Smooth muscle cell (in vitro differentiated cells): ENCODE data around the gene MARCHF10. TPM values are rescaled to one million over a fixed set of nuclear protein-coding genes. Genes with fewer than 3 reads are reported as not detected.
"Not testable (repeated sequence)": the region's sequence is repeated elsewhere in the genome, so short reads cannot be mapped to it uniquely, and the experiment has no call there.

ENCODE experiments used
- DNase-seq: peaks from one replicate; lab custom pipeline; 2025; ENCODE audit not compliant: unreplicated experiment; lab: John Stamatoyannopoulos, UW
- H2AFZ ChIP-seq: fragments of 200-600 bp; sonication (generic); 2 replicates; pipeline ENCODE4 v1.6.0; 2016; ENCODE audit warnings: antibody characterized with exemption, low read depth, mild to moderate bottlenecking
- H3F3A ChIP-seq: fragments of 200-600 bp; sonication (generic); 2 replicates; pipeline ENCODE4 v1.6.0; 2017; ENCODE audit warnings: antibody characterized with exemption, low read depth
- H3K27ac ChIP-seq: fragments of 200-600 bp; sonication (generic); 2 replicates; pipeline ENCODE4 v1.5.1; 2016; ENCODE audit warnings: low read depth, mild to moderate bottlenecking
- H3K27me3 ChIP-seq: fragments of 200-600 bp; sonication (generic); 2 replicates; pipeline ENCODE4 v1.6.1; 2016; ENCODE audit warnings: low read depth, mild to moderate bottlenecking
- H3K36me3 ChIP-seq: fragments of 200-600 bp; sonication (generic); 2 replicates; pipeline ENCODE4 v1.5.1; 2016; ENCODE audit warnings: low read depth
- H3K4me1 ChIP-seq: fragments of 200-600 bp; sonication (generic); 2 replicates; pipeline ENCODE4 v1.5.1; 2016; ENCODE audit warnings: low read depth
- H3K4me2 ChIP-seq: fragments of 200-600 bp; sonication (generic); 2 replicates; pipeline ENCODE4 v1.6.0; 2016; ENCODE audit warnings: mild to moderate bottlenecking
- H3K4me3 ChIP-seq: fragments of 200-600 bp; sonication (generic); 2 replicates; pipeline ENCODE4 v1.5.1; 2016; ENCODE audit warnings: mild to moderate bottlenecking
- H3K79me2 ChIP-seq: fragments of 200-600 bp; sonication (generic); 2 replicates; pipeline ENCODE4 v1.6.0; 2016; ENCODE audit warnings: low read depth, mild to moderate bottlenecking
- H3K9ac ChIP-seq: fragments of 200-600 bp; sonication (generic); 2 replicates; pipeline ENCODE4 v1.6.0; 2016; ENCODE audit warnings: low read depth
- H3K9me3 ChIP-seq: fragments of 200-600 bp; sonication (generic); replicated peaks from 2 replicates; pipeline ENCODE4 v1.5.1; 2016; ENCODE audit warnings: low read depth
- H4K20me1 ChIP-seq: fragments of 200-600 bp; sonication (generic); 2 replicates; pipeline ENCODE4 v1.6.0; 2016; ENCODE audit warnings: low read depth
- CTCF ChIP-seq: fragments of 200-600 bp; sonication (generic); IDR thresholded peaks from 2 replicates; pipeline ENCODE4 v1.5.1; 2017; ENCODE audit warnings: borderline replicate concordance, mild to moderate bottlenecking, antibody characterized with exemption; ENCODE audit not compliant: insufficient read depth, poor library complexity, severe bottlenecking
- WGBS: methylation state at CpG from one replicate; pipeline ENCODE4 v1.1.7; 2016; ENCODE audit warnings: low lambda C conversion rate; 5-methylcytosine and 5-hydroxymethylcytosine counted together
- polyA plus RNA-seq: library from polyadenylated mRNA; unstranded; fragments of >200 nt; fragmentation: Nextera tagmentation; extraction: Ambion mirVana; gene quantifications from 2 replicates; pipeline ENCODE4 v1.2.1, GENCODE V29; 2016
- total RNA-seq: library from RNA; depleted of rRNA; stranded (reverse); fragments of >200 nt; gene quantifications from 2 replicates; pipeline ENCODE4 v1.2.3, GENCODE V29; 2014

MARCHF10 gene
- total and polyA plus RNA-seq, 2 experiments from 2014 or later, result not detected

GRCh38 chr17:62847426-62847825 lies 39.3 kb upstream of the MARCHF10 start:
- no peaks in the 10 kb centered on the region for H3K27me3 ChIP-seq
- H3K4me3 ChIP-seq, result no peak overlapping the region
- no peak overlapping the region for H3K27ac ChIP-seq
- no peak overlapping the region for H2AFZ ChIP-seq
- 81% methylated on average over 9 of the region's 9 CpGs for WGBS
- no peak for DNase-seq
- no peaks in the 10 kb centered on the region for H3F3A ChIP-seq
- TF ChIP-seq CTCF, result no peak
- no peaks in the 10 kb centered on the region for H4K20me1 ChIP-seq
- no peak overlapping the region for H3K4me2 ChIP-seq
- no peaks in the 10 kb centered on the region for H3K9me3 ChIP-seq
- H3K4me1 ChIP-seq, result no peaks in the 10 kb centered on the region
- no peak overlapping the region for H3K9ac ChIP-seq
- H3K36me3 ChIP-seq, result no peaks in the 10 kb centered on the region
- no peaks in the 10 kb centered on the region for H3K79me2 ChIP-seq

GRCh38 chr17:62840871-62841270 lies 32.8 kb upstream of the MARCHF10 start:
- no peaks in the 10 kb centered on the region for H3K27me3 ChIP-seq
- H4K20me1 ChIP-seq, result no peaks in the 10 kb centered on the region
- no peak for TF ChIP-seq CTCF
- no peak overlapping the region for H3K4me2 ChIP-seq
- no peaks in the 10 kb centered on the region for H3K4me1 ChIP-seq
- no peaks in the 10 kb centered on the region for H3K79me2 ChIP-seq
- H3K9me3 ChIP-seq, result no peaks in the 10 kb centered on the region
- no peaks in the 10 kb centered on the region for H3F3A ChIP-seq
- H3K36me3 ChIP-seq, result no peaks in the 10 kb centered on the region
- WGBS, result 94% methylated on average over 4 of the region's 4 CpGs
- H2AFZ ChIP-seq, result no peak overlapping the region
- H3K4me3 ChIP-seq, result no peak overlapping the region
- H3K9ac ChIP-seq, result no peak overlapping the region
- no peak overlapping the region for H3K27ac ChIP-seq
- no peak for DNase-seq

- H3K9ac ChIP-seq, H3F3A ChIP-seq, H3K79me2 ChIP-seq, H3K27ac ChIP-seq, H3K4me1 ChIP-seq, H3K36me3 ChIP-seq, H3K4me2 ChIP-seq, H2AFZ ChIP-seq, H3K9me3 ChIP-seq, H3K27me3 ChIP-seq, H3K4me3 ChIP-seq, H4K20me1 ChIP-seq, DNase-seq: not testable (repeated sequence)
- 97% methylated on average over 4 of the region's 4 CpGs for WGBS
These were observed 25.7 kb upstream of the MARCHF10 start for GRCh38 chr17:62833816-62834215.

- Histone ChIP-seq H3K4me3 (no peak overlapping the region), H3K36me3 (no peaks in the 10 kb centered on the region), H2AFZ (no peak overlapping the region), H3K27ac (no peak overlapping the region), H3F3A (no peaks in the 10 kb centered on the region), H3K27me3 (no peaks in the 10 kb centered on the region), H3K9me3 (no peaks in the 10 kb centered on the region), H3K9ac (no peak overlapping the region), H3K4me2 (no peak overlapping the region), H4K20me1 (no peaks in the 10 kb centered on the region), H3K4me1 (peaks cover 5% of the 10 kb centered on the region), H3K79me2 (no peaks in the 10 kb centered on the region)
- WGBS, result 100% methylated on average over 1 of the region's 1 CpG
- no peak for TF ChIP-seq CTCF
- no peak for DNase-seq
These were observed 24.3 kb upstream of the MARCHF10 start for GRCh38 chr17:62832405-62832804.

GRCh38 chr17:62831066-62831465 lies 23.0 kb upstream of the MARCHF10 start:
- 91% methylated on average over 6 of the region's 6 CpGs for whole genome bisulfite sequencing
- not testable (repeated sequence) for H2AFZ ChIP-seq, H3K27ac ChIP-seq, H3F3A ChIP-seq, H3K79me2 ChIP-seq, DNase-seq, H3K9ac ChIP-seq, H3K36me3 ChIP-seq, H3K9me3 ChIP-seq, H3K4me1 ChIP-seq, H3K27me3 ChIP-seq, H3K4me2 ChIP-seq, H4K20me1 ChIP-seq, H3K4me3 ChIP-seq
